H9 (cell line): ENCODE measurements around the gene TAF9B. TPM values are rescaled to one million over a fixed set of nuclear protein-coding genes. Genes with fewer than 3 reads are reported as not detected.
"Not testable (repeated sequence)": the region's sequence is repeated elsewhere in the genome, so short reads cannot be mapped to it uniquely, and the experiment has no call there.

Experiments used
- DNase-seq: peaks from one replicate; pipeline ENCODE4 v3.0.0-alpha.2; 2017
- H2AFZ ChIP-seq: one replicate; pipeline ENCODE4 v1.6.1; 2013; ENCODE audit warnings: mild to moderate bottlenecking, low read length, control low read depth, moderate library complexity
- H2AK5ac ChIP-seq: 2 replicates; pipeline ENCODE4 v1.6.1; 2013; ENCODE audit warnings: low read length, control low read depth, mixed read lengths; ENCODE audit not compliant: insufficient read length
- H2BK120ac ChIP-seq: one replicate; pipeline ENCODE4 v1.6.1; 2013; ENCODE audit warnings: low read depth, mild to moderate bottlenecking, low read length, control low read depth, inconsistent platforms; ENCODE audit not compliant: poor library complexity, severe bottlenecking
- H2BK12ac ChIP-seq: 2 replicates; pipeline ENCODE4 v1.6.1; 2013; ENCODE audit warnings: low read length, control low read depth, mixed read lengths, low read depth; ENCODE audit not compliant: insufficient read length
- H2BK15ac ChIP-seq: 2 replicates; pipeline ENCODE4 v1.6.1; 2013; ENCODE audit warnings: low read depth, low read length, control low read depth
- H2BK20ac ChIP-seq: one replicate; pipeline ENCODE4 v1.6.1; 2013; ENCODE audit warnings: low read depth, mild to moderate bottlenecking, low read length, control low read depth, inconsistent platforms; ENCODE audit not compliant: poor library complexity, severe bottlenecking
- H2BK5ac ChIP-seq: 2 replicates; pipeline ENCODE4 v1.6.1; 2013; ENCODE audit warnings: low read length, control low read depth, mixed read lengths; ENCODE audit not compliant: insufficient read length
- H3K14ac ChIP-seq: 2 replicates; pipeline ENCODE4 v1.6.1; 2013; ENCODE audit warnings: low read length, control low read depth; ENCODE audit not compliant: insufficient read depth
- H3K18ac ChIP-seq: 2 replicates; pipeline ENCODE4 v1.6.1; 2013; ENCODE audit warnings: low read depth, mild to moderate bottlenecking, mixed read lengths, low read length, control low read depth; ENCODE audit not compliant: insufficient read length
- H3K23ac ChIP-seq: 2 replicates; pipeline ENCODE4 v1.6.1; 2013; ENCODE audit warnings: low read length, control low read depth, mixed read lengths, low read depth; ENCODE audit not compliant: insufficient read length
- H3K23me2 ChIP-seq: 2 replicates; pipeline ENCODE4 v1.6.1; 2013; ENCODE audit warnings: low read depth, mild to moderate bottlenecking, mixed read lengths, low read length, control low read depth; ENCODE audit not compliant: insufficient read length, poor library complexity, severe bottlenecking
- H3K27ac ChIP-seq: 2 replicates; pipeline ENCODE4 v1.5.1; 2013; ENCODE audit warnings: low read length, control low read depth, mixed read lengths, low read depth; ENCODE audit not compliant: insufficient read length
- H3K27me3 ChIP-seq: 2 replicates; pipeline ENCODE4 v1.6.1; 2013; ENCODE audit warnings: low read length, control low read depth, inconsistent platforms; ENCODE audit not compliant: insufficient read depth
- H3K4ac ChIP-seq: 2 replicates; pipeline ENCODE4 v1.6.1; 2013; ENCODE audit warnings: low read depth, mild to moderate bottlenecking, control low read depth, inconsistent platforms, low read length, moderate library complexity
- H3K4me1 ChIP-seq: 2 replicates; pipeline ENCODE4 v1.6.1; 2013; ENCODE audit warnings: low read length, control low read depth, inconsistent platforms; ENCODE audit not compliant: insufficient read depth
- H3K4me2 ChIP-seq: 2 replicates; pipeline ENCODE4 v1.6.1; 2013; ENCODE audit warnings: low read length, control low read depth, mixed read lengths; ENCODE audit not compliant: insufficient read length, insufficient read depth
- H3K56ac ChIP-seq: 2 replicates; pipeline ENCODE4 v1.6.1; 2013; ENCODE audit warnings: low read depth, mild to moderate bottlenecking, mixed read lengths, low read length, control low read depth; ENCODE audit not compliant: insufficient read length
- H3K79me1 ChIP-seq: 2 replicates; pipeline ENCODE4 v1.6.1; 2013; ENCODE audit warnings: low read depth, mild to moderate bottlenecking, moderate library complexity, low read length, control low read depth, inconsistent platforms; ENCODE audit not compliant: insufficient read depth, poor library complexity, severe bottlenecking
- H3K79me2 ChIP-seq: 2 replicates; pipeline ENCODE4 v1.6.1; 2013; ENCODE audit warnings: low read length, control low read depth, inconsistent platforms; ENCODE audit not compliant: insufficient read depth
- H3K9ac ChIP-seq: 2 replicates; pipeline ENCODE4 v1.6.1; 2013; ENCODE audit warnings: low read length, control low read depth, mixed read lengths; ENCODE audit not compliant: insufficient read length; ENCODE audit errors: extremely low read depth
- H3K9me3 ChIP-seq: one replicate; pipeline ENCODE4 v1.6.1; 2013; ENCODE audit warnings: low read depth, low read length, inconsistent platforms; ENCODE audit not compliant: control insufficient read depth
- H3T11ph ChIP-seq: one replicate; pipeline ENCODE4 v1.6.1; 2013; ENCODE audit warnings: mild to moderate bottlenecking, low read length, control low read depth, inconsistent platforms
- H4K20me1 ChIP-seq: one replicate; pipeline ENCODE4 v1.6.1; 2013; ENCODE audit not compliant: control insufficient read depth, insufficient read length, insufficient read depth
- H4K5ac ChIP-seq: 2 replicates; pipeline ENCODE4 v1.6.1; 2013; ENCODE audit warnings: low read depth, mild to moderate bottlenecking, mixed read lengths, low read length, control low read depth; ENCODE audit not compliant: insufficient read length
- H4K8ac ChIP-seq: replicated peaks from 2 replicates; pipeline ENCODE4 v1.6.1; 2013; ENCODE audit warnings: low read length, control low read depth, mixed read lengths, low read depth; ENCODE audit not compliant: insufficient read length
- H4K91ac ChIP-seq: 2 replicates; pipeline ENCODE4 v1.6.1; 2013; ENCODE audit warnings: low read depth, mild to moderate bottlenecking, moderate library complexity, mixed read lengths, low read length, control low read depth; ENCODE audit not compliant: insufficient read length
- H3K27ac Mint-ChIP-seq, 3 experiments: 2 replicates in 2 of 3; 3 replicates in 1 of 3; pipeline ENCODE4 v1.8.0; 2020 to 2021; ENCODE audit warnings: mixed read lengths in 3 of 3, mild to moderate bottlenecking in 1 of 3, moderate library complexity in 1 of 3
- H3K27me3 Mint-ChIP-seq: 2 replicates; pipeline ENCODE4 v1.8.0; 2021; ENCODE audit warnings: low read depth, mild to moderate bottlenecking, moderate library complexity, mixed read lengths
- H3K36me3 Mint-ChIP-seq, 3 experiments: 2 replicates in 2 of 3; 3 replicates in 1 of 3; pipeline ENCODE4 v1.8.0; 2020 to 2021; ENCODE audit warnings: low read depth in 3 of 3, mixed read lengths in 3 of 3; ENCODE audit not compliant: insufficient read depth in 1 of 3
- H3K4me1 Mint-ChIP-seq, 2 experiments: 2 replicates each; pipeline ENCODE4 v1.8.0; 2020; ENCODE audit warnings: mixed read lengths in 2 of 2
- H3K4me3 Mint-ChIP-seq, 2 experiments: 2 replicates in 1 of 2; 3 replicates in 1 of 2; pipeline ENCODE4 v1.8.0; 2020 to 2021; ENCODE audit warnings: mild to moderate bottlenecking in 2 of 2, mixed read lengths in 2 of 2, moderate library complexity in 1 of 2
- H3K9me3 Mint-ChIP-seq, 2 experiments: 2 replicates in 1 of 2; 3 replicates in 1 of 2; pipeline ENCODE4 v1.8.0; 2020; ENCODE audit warnings: mild to moderate bottlenecking in 2 of 2, mixed read lengths in 2 of 2, moderate library complexity in 1 of 2
- WGBS: extraction: QIAGEN DNeasy Blood & Tissue Kit; methylation state at CpG from one replicate; pipeline ENCODE4 v1.1.7; 2013; ENCODE audit warnings: missing lambda C conversion rate, low lambda C conversion rate, mixed read lengths; ENCODE audit not compliant: insufficient read length; ENCODE audit errors: extremely low coverage; 5-methylcytosine and 5-hydroxymethylcytosine counted together
- total RNA-seq: library from RNA; stranded (reverse); gene quantifications from 2 replicates; pipeline ENCODE4 v1.2.1, GENCODE V29; 2021

Gene TAF9B
- total RNA-seq, 1 experiment from 2014 or later: 34.9 TPM

GRCh38 chrX:78160711-78161110 lies 21.3 kb upstream of the TAF9B start:
- H3K23ac ChIP-seq, H3K56ac ChIP-seq, H3K27ac ChIP-seq, H3K79me2 ChIP-seq, H4K8ac ChIP-seq, DNase-seq, H3K18ac ChIP-seq, H3K27me3 ChIP-seq, H2BK20ac ChIP-seq, H3K4me1 ChIP-seq, H2BK12ac ChIP-seq, H4K5ac ChIP-seq, H3K4ac ChIP-seq, H2AK5ac ChIP-seq, H3K79me1 ChIP-seq, H3K4me2 ChIP-seq, H3K27me3 Mint-ChIP-seq, H3K9ac ChIP-seq, H2BK5ac ChIP-seq, H3K4me3 Mint-ChIP-seq, H3K27ac Mint-ChIP-seq, H3K14ac ChIP-seq, H4K20me1 ChIP-seq, H2BK120ac ChIP-seq, H4K91ac ChIP-seq, H2BK15ac ChIP-seq, H3T11ph ChIP-seq, H2AFZ ChIP-seq, H3K23me2 ChIP-seq: not testable (repeated sequence)
- Mint-ChIP-seq H3K9me3 (peaks cover 74 to 93% of the 10 kb centered on the region in 2 experiments), H3K4me1 (peaks cover 28 to 35% of the 10 kb centered on the region in 2 experiments), H3K36me3 (peaks cover 17 to 31% (median 17%) of the 10 kb centered on the region in 3 experiments)
- no CpG with 5 or more reads among the region's 4 CpGs for WGBS
- peaks cover 23% of the 10 kb centered on the region for H3K9me3 ChIP-seq

- H3K23me2 ChIP-seq, H4K8ac ChIP-seq, H3T11ph ChIP-seq, H2BK15ac ChIP-seq, DNase-seq, H3K27me3 Mint-ChIP-seq, H3K4ac ChIP-seq, H3K23ac ChIP-seq, H3K27me3 ChIP-seq, H3K18ac ChIP-seq, H3K4me2 ChIP-seq, H3K79me2 ChIP-seq, H3K27ac ChIP-seq, H3K79me1 ChIP-seq, H4K91ac ChIP-seq, H2AFZ ChIP-seq, H4K5ac ChIP-seq, H3K56ac ChIP-seq, H2AK5ac ChIP-seq, H3K9ac ChIP-seq, H2BK20ac ChIP-seq, H2BK5ac ChIP-seq, H3K4me1 ChIP-seq, H3K27ac Mint-ChIP-seq, H3K4me3 Mint-ChIP-seq, H2BK12ac ChIP-seq, H4K20me1 ChIP-seq, H2BK120ac ChIP-seq, H3K14ac ChIP-seq: not testable (repeated sequence)
- Mint-ChIP-seq H3K9me3 (peaks cover 82 to 87% of the 10 kb centered on the region in 2 experiments), H3K4me1 (peaks cover 16 to 20% of the 10 kb centered on the region in 2 experiments), H3K36me3 (peaks cover 12 to 31% (median 18%) of the 10 kb centered on the region in 3 experiments)
- peaks cover 18% of the 10 kb centered on the region for H3K9me3 ChIP-seq
- no CpG with 5 or more reads among the region's 10 CpGs for WGBS
Observed at GRCh38 chrX:78157846-78158245, 18.4 kb upstream of the TAF9B start.
